Hematopoietic multipotent progenitor cell treated with erythropoietin and hydrocortisone succinate and interleukin-3 and kit ligand, for 4 days (in vitro differentiated cells): ENCODE results near the gene SLC22A17.
"Not testable (repeated sequence)": the region's sequence is repeated elsewhere in the genome, so short reads cannot be mapped to it uniquely, and the experiment has no call there.

Experiments
- DNase-seq: peaks from one replicate; pipeline ENCODE4 v3.0.0-alpha.2; 2015

SLC22A17 gene

DNA sequence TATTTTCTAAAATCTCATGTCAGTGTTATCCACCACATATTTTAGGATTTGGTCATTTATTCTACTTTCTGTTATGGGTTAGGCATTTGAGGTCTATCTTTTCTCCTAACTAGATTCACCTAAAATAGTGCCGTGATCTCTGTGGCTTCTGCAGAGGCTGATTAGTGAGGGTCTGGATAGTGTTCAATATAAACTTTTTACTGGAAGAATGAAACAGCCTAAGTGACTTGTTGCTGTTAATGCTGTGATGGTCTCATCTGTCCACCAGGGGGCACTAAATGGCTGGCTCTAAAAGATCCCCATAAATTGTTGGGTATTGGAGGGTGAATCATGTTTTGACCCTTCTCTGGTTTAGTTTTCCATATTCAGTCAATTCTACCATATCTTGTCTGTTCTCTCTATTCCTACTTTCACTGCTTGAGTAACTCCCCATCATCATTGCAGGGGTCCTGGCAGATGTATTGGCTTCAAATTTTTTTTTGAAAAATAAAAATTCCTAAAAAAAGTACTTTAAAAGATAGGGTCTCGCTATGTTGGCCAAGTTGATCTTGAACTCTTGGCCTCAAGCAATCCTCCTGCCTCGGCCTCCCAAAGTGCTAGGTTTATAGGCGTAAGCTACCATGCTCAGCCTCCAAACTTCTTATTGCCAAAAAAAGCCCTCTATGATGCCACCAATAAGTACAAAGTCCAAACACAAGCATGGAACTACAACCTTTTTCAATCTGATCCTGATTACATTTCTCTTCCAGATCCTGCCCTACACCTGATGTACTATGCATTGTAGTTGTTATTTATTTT is 24.5 kb downstream of the SLC22A17 start:
- peak; percentile 92 for DNase-seq

DNA sequence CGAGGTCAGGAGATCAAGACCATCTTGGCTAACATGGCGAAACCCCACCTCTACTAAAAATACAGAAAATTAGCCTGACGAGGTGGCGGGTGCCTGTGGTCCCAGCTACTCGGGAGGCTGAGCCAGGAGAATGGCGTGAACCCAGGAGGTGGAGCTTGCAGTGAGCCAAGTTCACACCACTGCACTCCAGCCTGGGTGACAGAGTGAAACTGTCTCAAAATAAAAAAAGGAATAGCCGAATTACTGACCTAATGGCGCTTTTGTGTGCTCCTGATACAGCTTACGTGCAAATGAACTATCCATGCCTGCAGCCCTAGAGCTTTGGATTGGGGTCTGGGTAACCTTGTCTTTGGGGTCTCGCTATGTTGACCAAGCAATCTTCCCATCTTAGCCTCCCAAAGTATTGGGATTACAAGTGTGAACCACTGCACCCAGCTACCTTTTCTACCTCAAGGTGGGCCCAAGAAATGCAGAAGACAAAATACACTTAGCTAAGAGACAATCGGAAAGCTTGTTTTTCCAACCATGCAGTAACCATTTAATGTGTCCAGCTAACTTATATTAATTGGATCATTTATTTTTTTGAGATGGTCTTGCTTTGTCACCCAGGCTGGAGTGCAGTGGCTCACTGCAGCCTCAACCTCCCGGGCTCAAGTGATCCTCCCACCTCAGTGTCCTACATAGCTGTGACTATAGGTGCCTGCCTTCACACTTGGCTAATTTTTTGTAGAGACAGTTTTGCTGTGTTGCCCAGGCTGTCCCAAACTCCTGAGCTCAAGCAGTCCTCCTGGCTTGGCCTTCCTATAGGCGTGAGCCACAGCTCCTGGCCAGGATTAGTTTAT is 26.0 kb downstream of the SLC22A17 start:
- no peak for DNase-seq

DNA sequence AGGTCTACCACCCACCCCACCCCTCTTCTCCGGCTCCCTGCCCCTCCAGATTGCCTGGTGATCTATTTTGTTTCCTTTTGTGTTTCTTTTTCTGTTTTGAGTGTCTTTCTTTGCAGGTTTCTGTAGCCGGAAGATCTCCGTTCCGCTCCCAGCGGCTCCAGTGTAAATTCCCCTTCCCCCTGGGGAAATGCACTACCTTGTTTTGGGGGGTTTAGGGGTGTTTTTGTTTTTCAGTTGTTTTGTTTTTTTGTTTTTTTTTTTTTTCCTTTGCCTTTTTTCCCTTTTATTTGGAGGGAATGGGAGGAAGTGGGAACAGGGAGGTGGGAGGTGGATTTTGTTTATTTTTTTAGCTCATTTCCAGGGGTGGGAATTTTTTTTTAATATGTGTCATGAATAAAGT is 26.9 kb downstream of the SLC22A17 start:
- DNase-seq = not testable (repeated sequence)

DNA sequence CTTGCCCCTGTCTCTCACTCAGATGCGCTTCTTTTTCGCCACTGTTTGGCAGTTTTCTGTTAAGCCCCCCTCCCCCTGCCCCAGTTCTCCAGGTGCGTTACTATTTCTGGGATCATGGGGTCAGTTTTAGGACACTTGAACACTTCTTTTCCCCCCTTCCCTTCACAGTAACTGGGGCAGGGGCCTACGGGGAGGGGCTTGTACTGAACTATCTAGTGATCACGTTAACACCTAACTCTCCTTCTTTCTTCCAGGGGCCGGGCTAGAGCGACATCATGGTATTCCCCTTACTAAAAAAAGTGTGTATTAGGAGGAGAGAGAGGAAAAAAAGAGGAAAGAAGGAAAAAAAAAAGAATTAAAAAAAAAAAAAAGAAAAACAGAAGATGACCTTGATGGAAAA is 27.7 kb downstream of the SLC22A17 start:
- no peak for DNase-seq

DNA sequence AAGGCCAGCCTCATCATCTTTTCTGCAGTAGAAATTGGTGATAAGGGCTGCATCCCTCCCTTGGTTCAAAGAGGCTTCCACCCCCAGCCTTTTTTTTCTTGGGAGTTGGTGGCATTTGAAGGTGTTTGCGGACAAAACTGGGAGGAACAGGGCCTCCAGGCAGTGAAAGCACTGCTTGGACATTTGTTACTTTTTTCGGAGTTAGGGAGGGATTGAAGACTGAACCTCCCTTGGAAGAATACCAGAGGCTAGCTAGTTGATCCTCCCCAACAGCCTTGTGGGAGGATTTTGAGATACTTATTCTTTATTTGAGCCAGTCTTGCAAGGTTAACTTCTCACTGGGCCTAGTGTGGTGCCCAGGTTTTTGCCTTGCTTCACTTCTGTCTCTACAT is 28.2 kb downstream of the SLC22A17 start:
- no peak for DNase-seq

DNA sequence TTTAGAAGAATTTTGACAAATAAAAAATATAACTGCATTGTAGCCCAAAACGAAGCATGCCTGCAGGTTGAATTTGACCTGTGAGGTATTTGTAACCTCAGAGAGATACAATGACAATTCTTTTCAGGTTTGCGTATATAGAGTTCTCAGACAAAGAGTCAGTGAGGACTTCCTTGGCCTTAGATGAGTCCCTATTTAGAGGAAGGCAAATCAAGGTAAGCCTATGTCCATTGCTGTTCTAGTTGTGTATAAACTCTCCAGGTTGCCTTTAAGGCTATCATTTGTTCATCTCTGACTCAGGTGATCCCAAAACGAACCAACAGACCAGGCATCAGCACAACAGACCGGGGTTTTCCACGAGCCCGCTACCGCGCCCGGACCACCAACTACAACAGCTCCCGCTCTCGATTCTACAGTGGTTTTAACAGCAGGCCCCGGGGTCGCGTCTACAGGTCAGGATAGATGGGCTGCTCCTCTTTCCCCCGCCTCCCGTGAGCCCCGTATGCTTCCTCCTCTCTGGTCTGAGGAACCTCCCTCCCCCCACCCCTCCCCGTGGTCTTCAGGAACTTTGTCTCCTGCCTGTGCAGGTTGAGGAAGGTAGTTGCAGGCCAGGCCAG is 28.7 kb downstream of the SLC22A17 start:
- no peak for DNase-seq

DNA sequence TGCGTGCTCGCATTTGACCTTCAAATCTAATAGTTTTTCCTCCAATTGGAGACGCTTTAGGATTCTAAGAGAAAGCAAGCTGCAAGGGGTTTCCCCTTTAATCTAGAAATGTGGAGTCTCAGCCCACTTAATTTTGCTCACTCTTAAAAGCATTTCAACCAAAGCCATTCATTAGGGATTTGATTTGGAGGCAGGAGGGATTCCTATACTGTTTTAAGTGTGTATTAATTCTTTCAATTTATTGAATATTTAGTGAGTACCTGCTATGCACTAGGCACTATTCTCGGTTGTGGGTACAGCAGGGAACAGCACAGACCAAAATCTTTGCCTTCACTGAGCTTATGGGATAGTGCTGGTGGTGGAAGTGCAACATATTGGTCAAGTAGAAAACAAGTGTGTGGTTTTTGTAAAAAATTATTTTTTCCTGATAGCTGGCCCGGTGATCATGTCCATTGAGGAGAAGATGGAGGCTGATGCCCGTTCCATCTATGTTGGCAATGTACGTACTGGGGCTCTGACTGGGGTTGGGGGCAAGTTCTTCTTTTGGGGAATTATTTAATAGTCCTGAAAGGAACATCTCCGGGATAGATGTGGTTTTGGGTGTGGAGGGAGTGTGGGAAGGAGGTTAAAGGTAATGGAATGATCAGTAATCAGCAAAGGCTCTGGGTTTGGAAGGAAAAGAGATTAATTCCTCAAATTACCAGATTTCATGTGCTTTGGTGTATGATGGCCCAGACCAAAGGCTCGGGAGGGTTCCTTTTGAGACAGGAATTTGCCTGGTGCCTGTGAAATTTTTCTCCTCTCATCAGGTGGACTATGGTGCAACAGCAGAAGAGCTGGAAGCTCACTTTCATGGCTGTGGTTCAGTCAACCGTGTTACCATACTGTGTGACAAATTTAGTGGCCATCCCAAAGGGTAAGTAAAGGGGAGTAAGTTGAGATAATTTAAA is 29.8 kb downstream of the SLC22A17 start:
- no peak for DNase-seq

DNA sequence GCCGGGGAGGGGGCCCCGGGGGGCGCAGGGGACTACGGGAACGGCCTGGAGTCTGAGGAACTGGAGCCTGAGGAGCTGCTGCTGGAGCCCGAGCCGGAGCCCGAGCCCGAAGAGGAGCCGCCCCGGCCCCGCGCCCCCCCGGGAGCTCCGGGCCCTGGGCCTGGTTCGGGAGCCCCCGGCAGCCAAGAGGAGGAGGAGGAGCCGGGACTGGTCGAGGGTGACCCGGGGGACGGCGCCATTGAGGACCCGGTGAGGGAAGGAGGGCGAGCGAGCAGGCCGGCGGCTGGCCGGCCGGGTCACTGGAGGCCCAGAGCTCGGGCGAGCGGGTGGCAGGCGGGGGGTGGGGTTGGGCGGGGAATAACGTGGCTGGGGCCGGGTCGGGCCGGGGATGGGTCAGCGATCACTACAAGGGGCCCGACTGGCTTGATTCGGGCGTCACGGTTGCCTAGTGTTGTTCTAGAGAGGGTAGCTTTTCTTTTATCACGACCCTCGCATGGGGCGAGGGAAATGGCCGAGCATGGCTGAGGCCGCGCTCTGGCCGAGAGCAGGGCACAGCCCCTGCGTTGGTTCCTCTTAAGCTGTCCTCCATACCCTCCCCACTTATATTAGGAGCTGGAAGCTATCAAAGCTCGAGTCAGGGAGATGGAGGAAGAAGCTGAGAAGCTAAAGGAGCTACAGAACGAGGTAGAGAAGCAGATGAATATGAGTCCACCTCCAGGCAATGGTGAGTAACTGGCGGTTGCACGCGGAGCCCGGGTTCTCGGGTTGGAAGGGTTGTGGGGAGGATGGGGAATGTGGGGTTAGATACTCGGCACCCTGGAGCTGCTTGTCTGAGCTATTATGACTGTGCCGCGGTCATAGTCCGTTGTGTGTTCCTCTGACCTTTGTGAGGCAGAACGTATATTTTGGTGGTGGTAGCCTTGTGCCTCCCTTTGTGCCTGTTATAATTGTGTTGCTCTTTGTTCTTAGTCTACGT is 30.8 kb downstream of the SLC22A17 start:
- peak; percentile 65 for DNase-seq

DNA sequence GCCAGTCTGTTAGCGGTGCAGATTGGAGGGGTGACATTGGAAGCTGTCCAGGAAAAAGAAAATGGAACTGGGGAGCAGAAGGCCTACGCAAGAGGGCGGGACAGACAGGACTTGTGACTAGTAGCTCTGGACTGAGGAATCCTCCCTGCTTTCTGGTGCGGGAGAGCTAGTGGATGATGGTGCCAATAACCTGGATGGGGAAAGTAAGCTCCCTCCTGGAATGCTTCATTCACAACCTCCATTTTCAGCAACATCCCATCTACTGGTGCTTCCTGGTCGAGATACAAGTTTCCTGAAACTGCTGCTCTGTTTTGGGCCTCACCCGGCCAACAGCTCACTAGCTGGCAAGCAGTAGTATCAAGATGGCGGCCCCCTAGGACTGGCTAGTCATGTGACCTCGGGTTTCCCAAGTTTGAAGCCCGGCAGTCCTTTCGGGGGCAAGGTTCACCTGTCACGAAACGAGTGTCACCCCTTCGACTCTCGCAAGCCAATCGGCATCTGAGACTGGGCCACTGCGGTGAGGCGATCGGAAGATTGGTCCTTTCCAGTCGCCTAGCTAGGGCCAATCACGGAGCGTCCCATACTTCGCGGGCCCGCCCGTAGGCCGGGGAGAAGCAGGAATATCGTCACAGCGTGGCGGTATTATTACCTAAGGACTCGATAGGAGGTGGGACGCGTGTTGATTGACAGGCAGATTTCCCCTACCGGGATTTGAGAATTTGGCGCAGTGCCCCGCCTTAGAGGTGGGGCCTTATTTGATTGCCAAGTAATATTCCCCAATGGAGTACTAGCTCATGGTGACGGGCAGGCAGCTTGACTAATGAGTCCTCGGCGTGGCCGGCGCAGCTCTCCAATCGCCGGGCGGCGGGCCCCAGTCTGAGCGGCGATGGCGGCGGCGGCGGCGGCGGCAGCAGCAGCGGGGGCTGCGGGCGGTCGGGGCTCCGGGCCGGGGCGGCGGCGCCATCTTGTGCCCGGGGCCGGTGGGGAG is 31.8 kb downstream of the SLC22A17 start, which contains the start of gene PABPN1:
Gene PABPN1 (plus strand): TSS at position 874 of the 988 bp plus-strand sequence. CDS start 13 bp downstream, at position 887.
- peak; percentile 100 for DNase-seq

DNA sequence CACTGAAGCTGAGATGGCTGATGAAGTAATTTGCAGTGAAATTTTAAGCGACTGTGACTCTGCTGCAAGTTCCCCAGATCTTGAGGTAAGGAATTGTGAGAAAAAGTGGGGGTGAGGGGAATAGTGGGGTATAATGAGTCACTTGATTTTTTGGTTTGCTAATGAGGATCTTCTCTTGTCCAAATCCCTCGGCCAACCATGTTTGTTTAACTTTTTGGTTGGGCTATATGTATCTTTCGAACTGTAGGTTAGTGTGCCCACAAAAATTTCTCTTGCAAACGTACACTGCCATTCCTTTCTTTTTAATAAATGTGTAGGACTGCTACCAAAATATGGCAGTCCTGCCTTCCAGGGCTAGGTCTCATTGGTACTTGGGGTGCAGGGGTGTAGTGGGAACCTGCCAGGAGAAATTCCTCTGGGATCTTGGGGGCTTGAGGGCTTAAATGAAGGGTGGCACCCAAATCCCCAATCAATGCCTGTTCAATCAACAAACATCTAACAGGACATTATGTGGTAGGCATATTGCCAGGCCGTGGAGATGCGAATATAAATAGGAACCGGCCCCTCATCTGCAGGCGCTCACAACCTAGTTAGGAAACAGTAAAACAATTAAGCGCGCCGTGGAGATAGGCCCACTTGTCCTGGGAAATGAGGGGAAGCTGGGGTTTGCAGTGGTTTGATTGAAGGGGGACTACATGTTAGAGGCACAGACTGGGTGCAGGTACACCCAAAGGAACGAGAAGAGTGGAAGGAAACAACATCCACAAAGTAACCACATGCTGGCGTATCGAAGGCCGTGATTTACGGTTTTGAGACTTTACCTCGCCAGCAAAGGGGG is 32.7 kb downstream of the SLC22A17 start:
- no peak for DNase-seq

DNA sequence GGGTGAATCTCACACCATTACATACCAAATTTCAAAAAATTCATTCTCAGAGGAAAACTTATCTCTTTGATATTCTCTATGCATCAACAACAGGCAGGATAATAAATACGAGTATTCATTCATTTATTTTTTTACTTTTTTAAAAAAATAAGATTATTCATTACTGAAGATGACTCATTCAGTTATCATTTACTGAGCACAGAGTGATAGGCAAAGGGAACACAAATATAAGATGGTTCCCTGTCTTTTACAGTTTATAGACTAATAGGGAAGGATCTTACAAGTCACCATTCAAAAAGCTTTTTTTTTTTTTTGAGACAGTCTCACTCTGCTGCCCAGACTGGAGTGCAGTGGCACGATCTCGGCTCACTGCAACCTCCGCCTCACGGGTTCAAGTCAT is 36.4 kb downstream of the SLC22A17 start:
- DNase-seq = no peak

DNA sequence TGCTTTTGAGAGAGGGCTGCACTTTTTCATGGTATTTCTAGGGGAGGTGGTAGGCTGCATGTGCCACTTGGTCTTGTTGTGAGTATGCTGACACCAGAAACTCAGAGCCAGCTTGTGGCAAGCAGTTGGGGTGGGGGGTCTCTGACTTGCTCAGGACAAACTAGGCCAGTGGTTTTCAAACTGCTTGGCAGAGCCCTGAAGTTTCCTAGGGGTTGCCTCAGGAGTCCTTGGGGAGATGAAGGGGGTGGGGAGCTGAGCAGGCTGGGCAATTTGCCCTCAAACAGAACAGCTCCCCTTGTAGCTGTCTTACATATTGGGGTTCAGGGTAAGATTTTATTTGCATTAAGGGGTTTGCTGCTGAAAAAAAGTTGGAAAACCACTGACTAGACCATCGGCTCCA is 42.1 kb downstream of the SLC22A17 start:
- no peak for DNase-seq

DNA sequence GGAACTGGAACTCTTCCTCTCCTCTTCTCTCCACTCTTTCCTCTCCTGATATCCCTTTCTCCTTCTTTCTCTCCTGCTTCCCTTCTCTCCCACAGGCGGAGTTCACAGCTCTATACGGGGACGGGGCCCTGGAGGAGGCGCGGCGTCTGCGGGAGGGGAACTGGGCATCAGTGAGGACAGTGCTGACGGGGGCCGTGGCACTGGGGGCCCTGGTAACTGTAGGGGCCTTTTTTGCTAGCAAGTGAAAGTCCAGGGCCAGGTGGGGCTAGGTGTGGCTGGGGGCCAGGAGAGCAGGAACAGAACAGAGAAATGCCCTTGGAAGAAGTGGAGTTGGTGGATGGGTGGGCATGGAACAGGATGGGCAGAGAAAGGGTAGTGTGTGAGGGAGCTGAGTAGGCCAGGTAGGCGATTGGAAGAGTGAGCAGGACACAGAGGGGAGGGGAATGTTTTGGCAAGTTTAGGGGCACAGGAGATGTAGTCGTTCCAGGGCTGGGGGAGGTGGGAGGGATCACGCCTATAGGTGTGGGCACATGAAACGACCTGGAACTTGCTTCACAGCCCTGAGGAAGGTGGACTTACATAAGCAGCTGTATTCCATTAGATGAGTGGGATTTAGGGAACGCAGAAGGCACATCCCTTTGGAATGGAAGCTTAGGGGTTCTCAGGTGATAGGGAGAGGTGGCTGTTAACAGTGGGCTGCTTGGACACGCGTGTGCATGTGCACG is 43.8 kb downstream of the SLC22A17 start:
- no peak for DNase-seq

DNA sequence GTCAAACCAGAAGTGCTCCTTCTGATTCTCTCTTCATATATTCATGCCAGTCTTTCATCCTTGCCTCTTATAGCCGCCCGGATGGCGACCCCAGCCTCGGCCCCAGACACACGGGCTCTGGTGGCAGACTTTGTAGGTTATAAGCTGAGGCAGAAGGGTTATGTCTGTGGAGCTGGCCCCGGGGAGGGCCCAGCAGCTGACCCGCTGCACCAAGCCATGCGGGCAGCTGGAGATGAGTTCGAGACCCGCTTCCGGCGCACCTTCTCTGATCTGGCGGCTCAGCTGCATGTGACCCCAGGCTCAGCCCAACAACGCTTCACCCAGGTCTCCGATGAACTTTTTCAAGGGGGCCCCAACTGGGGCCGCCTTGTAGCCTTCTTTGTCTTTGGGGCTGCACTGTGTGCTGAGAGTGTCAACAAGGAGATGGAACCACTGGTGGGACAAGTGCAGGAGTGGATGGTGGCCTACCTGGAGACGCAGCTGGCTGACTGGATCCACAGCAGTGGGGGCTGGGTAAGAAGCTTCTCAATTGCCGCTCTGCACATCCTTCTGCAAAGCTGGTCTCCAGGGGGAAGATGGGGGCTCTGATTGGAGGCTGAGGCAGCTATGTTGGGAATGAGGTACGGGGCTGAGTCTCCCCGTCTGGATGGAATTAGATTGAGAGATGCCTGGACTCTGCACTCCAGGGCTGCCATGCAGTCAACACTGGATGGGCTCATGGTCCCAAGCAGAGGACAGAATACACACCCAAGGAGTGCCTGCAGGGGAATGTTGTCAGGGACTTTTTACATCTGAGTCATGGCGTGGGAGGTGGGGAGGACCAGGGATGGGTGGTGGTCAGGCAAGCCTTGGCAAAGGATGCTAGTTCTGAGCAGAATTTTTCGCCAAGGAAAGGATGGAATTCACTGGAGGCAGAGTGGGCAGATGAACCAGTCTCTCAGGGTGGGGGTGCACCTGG is 44.7 kb downstream of the SLC22A17 start:
- no peak for DNase-seq

DNA sequence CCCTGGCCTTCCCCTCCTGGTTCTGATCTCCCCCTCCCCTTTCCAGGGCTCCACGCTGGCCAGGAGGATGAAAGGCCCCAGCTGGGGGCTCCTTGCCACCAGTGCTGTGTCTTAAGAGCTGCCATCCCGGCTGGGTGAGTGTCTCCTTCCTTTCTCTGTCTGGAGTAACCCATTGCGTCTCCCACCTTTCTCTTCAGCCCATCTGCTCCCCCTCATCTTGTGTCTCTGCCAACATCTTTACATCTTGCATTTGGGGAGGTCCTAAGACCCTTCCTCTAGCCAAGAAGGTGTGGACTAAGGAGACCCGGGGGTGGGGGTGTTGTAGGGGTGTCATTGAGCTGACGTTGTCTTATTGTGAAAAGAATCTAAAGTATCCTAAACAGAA is 45.5 kb downstream of the SLC22A17 start:
- no peak for DNase-seq

DNA sequence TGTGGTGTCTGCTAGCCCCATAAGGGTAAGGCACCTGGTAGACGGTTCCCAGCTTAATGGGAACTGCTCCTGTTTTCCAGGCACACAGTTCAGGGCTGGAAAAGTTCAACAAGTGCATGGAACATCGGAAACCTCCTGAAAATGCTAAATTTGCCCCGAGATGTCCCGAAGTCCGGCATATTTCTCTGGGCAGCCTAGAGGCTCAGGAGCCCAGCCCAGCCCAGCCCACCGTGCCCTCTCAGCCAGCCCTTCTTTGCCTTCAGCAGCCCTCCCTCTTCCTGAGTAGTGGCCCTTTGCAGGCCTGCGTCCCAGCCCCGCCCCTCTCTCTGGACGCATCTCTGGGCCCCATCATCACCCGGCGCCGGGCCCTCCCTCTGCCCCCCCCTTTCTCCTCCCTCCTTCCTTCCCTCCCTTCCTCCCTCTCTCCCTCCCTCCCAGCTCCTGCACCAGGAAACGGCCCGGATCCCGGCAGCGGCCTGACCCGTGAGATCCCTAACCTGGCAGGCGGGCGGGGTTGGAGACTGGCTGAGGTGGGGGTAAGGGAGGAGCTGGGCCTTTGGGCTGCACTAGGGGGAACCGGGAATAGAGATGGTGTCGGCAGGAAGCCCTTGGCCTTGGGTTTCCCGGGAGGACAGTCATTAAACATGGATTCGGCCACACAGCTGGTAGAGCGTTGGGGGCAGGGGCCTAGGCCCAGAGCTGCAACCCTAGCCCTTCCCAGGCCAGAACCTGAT is 46.1 kb downstream of the SLC22A17 start, which contains the start of gene BCL2L2:
Gene BCL2L2 (plus strand): TSS at position 422 of the 734 bp plus-strand sequence. CDS start 935 bp downstream, outside the sequence.
- DNase-seq = peak; percentile 95
